ENCODE data around the gene FSTL5.

FSTL5 gene

DNA sequence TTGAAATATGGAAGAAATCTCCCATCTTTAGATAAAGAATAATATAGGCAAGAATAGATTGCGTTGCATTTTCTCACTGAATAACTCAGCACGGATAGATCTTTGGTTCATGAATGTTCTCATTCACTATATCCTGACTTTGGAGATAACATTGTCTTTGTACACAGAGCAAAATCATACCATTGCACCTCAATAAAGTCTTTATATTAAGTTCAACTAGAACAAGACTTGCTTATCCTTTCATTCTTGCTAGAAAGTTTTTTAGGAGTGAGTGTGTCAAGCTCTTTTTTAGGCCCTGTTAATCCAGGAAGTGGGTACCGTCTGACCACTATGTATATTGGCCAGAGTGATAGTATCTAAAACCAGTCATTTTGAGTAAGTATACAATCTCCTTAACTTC is 658.7 kb downstream of the FSTL5 start:
- no peak overlapping the region for H4K8ac ChIP-seq (ENCODE audit: low read depth, low read length)
- no peak overlapping the region for H2AK5ac ChIP-seq (ENCODE audit: low read depth, low read length)
- no peak overlapping the region for H3K18ac ChIP-seq (ENCODE audit: low read length)
- no peak overlapping the region for H2BK120ac ChIP-seq (ENCODE audit: low read depth, low read length)
- H3K36me3 ChIP-seq (replicated peaks in 1 of 2; ENCODE audit: control insufficient read depth in 2 of 2, insufficient read depth in 2 of 2, low read length in 2 of 2) = no peaks in the 10 kb centered on the region
- WGBS, 2 donors (ENCODE audit: extremely low coverage in 2 of 2, insufficient read length in 2 of 2, insufficient replicate concordance in 1 of 2) = no CpG with 5 or more reads among the region's 3 CpGs
- H3K27ac ChIP-seq (replicated peaks; ENCODE audit: low read length) = no peak overlapping the region
- H3K4me1 ChIP-seq (ENCODE audit: control insufficient read depth in 2 of 2, insufficient read depth in 1 of 2, low read depth in 1 of 2, low read length in 2 of 2) = no peaks in the 10 kb centered on the region
- H3K9me3 ChIP-seq (replicated peaks in 1 of 2; ENCODE audit: control insufficient read depth in 2 of 2, insufficient read depth in 1 of 2, low read depth in 1 of 2, low read length in 2 of 2) = no peaks in the 10 kb centered on the region
- H3K23ac ChIP-seq (ENCODE audit: low read depth, low read length, poor library complexity) = no peak overlapping the region
- H2BK12ac ChIP-seq (ENCODE audit: low read length) = no peak overlapping the region
- H2BK15ac ChIP-seq (ENCODE audit: low read length) = no peak overlapping the region
- H3K14ac ChIP-seq (ENCODE audit: low read length) = no peak overlapping the region
- DNase-seq (ENCODE audit: low spot score) = no peak
- no peak overlapping the region for H4K91ac ChIP-seq (ENCODE audit: low read depth, low read length, poor library complexity)
- H3K27me3 ChIP-seq (ENCODE audit: control insufficient read depth in 3 of 3, insufficient read depth in 3 of 3, low read depth in 1 of 3, low read length in 3 of 3) = no peaks in the 10 kb centered on the region
- no peak overlapping the region for H2AFZ ChIP-seq (ENCODE audit: low read length)
- no peak overlapping the region for H3K4me2 ChIP-seq (ENCODE audit: insufficient read depth, low read length, poor library complexity, severe bottlenecking)
- no peak overlapping the region for H3K4me3 ChIP-seq (ENCODE audit: low read length in 2 of 2)
- H3K79me1 ChIP-seq (ENCODE audit: low read depth, low read length) = no peaks in the 10 kb centered on the region
- H2BK5ac ChIP-seq (ENCODE audit: low read length) = no peak overlapping the region
- no peak overlapping the region for H3K4ac ChIP-seq (ENCODE audit: low read length)
- no peak overlapping the region for H3K9ac ChIP-seq (ENCODE audit: low read depth, low read length, poor library complexity)

DNA sequence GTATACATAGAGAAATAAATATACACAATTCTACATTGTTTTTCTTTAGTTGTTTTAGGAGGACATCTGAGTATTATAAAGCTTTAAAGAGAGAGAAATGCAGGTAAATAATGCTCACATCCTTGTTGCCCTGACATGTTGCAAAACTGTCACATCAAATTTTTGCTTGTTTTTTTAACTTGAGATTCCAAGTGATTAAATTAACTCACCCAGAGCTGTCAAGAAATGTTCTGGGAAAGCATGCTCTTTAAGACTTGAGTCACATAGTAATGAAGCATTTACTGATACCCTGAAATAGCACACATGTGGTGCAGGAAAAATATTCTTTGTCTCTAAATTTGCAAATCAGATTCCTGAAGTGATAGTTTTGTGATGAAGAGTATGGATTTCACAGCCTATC is 665.6 kb downstream of the FSTL5 start:
- H2AFZ ChIP-seq (ENCODE audit: low read length) = no peak overlapping the region
- no peaks in the 10 kb centered on the region for H3K79me1 ChIP-seq (ENCODE audit: low read depth, low read length)
- no peaks in the 10 kb centered on the region for H3K27me3 ChIP-seq (ENCODE audit: control insufficient read depth in 3 of 3, insufficient read depth in 3 of 3, low read depth in 1 of 3, low read length in 3 of 3)
- H3K4me2 ChIP-seq (ENCODE audit: insufficient read depth, low read length, poor library complexity, severe bottlenecking) = no peak overlapping the region
- H3K9ac ChIP-seq (ENCODE audit: low read depth, low read length, poor library complexity) = no peak overlapping the region
- no peak overlapping the region for H3K18ac ChIP-seq (ENCODE audit: low read length)
- no peak overlapping the region for H3K4ac ChIP-seq (ENCODE audit: low read length)
- no peak overlapping the region for H3K27ac ChIP-seq (replicated peaks; ENCODE audit: low read length)
- no peaks in the 10 kb centered on the region for H3K4me1 ChIP-seq (ENCODE audit: control insufficient read depth in 2 of 2, insufficient read depth in 1 of 2, low read depth in 1 of 2, low read length in 2 of 2)
- no peaks in the 10 kb centered on the region for H3K9me3 ChIP-seq (replicated peaks in 1 of 2; ENCODE audit: control insufficient read depth in 2 of 2, insufficient read depth in 1 of 2, low read depth in 1 of 2, low read length in 2 of 2)
- no peak overlapping the region for H3K23ac ChIP-seq (ENCODE audit: low read depth, low read length, poor library complexity)
- H3K4me3 ChIP-seq (ENCODE audit: low read length in 2 of 2) = no peak overlapping the region
- H4K91ac ChIP-seq (ENCODE audit: low read depth, low read length, poor library complexity) = no peak overlapping the region
- no peak overlapping the region for H4K8ac ChIP-seq (ENCODE audit: low read depth, low read length)
- H2BK5ac ChIP-seq (ENCODE audit: low read length) = no peak overlapping the region
- H3K14ac ChIP-seq (ENCODE audit: low read length) = no peak overlapping the region
- H2BK12ac ChIP-seq (ENCODE audit: low read length) = no peak overlapping the region
- H2BK120ac ChIP-seq (ENCODE audit: low read depth, low read length) = no peak overlapping the region
- no peaks in the 10 kb centered on the region for H3K36me3 ChIP-seq (replicated peaks in 1 of 2; ENCODE audit: control insufficient read depth in 2 of 2, insufficient read depth in 2 of 2, low read length in 2 of 2)
- H2BK15ac ChIP-seq (ENCODE audit: low read length) = no peak overlapping the region
- no peak overlapping the region for H2AK5ac ChIP-seq (ENCODE audit: low read depth, low read length)
- no peak for DNase-seq (ENCODE audit: low spot score)

GRCh38 chr4:161486461-161486860 is 677.3 kb downstream of the FSTL5 start:
- H3K9me3 ChIP-seq (replicated peaks in 1 of 2; ENCODE audit: control insufficient read depth in 2 of 2, insufficient read depth in 1 of 2, low read depth in 1 of 2, low read length in 2 of 2) = no peaks in the 10 kb centered on the region
- no peaks in the 10 kb centered on the region for H3K79me1 ChIP-seq (ENCODE audit: low read depth, low read length)
- no peak overlapping the region for H3K4me3 ChIP-seq (ENCODE audit: low read length in 2 of 2)
- H2BK5ac ChIP-seq (ENCODE audit: low read length) = no peak overlapping the region
- no peak overlapping the region for H2AFZ ChIP-seq (ENCODE audit: low read length)
- no peak overlapping the region for H3K9ac ChIP-seq (ENCODE audit: low read depth, low read length, poor library complexity)
- DNase-seq (ENCODE audit: low spot score) = no peak
- H3K23ac ChIP-seq (ENCODE audit: low read depth, low read length, poor library complexity) = no peak overlapping the region
- H2AK5ac ChIP-seq (ENCODE audit: low read depth, low read length) = no peak overlapping the region
- H4K91ac ChIP-seq (ENCODE audit: low read depth, low read length, poor library complexity) = no peak overlapping the region
- no peak overlapping the region for H3K14ac ChIP-seq (ENCODE audit: low read length)
- no peak overlapping the region for H2BK120ac ChIP-seq (ENCODE audit: low read depth, low read length)
- H2BK12ac ChIP-seq (ENCODE audit: low read length) = no peak overlapping the region
- H3K4me1 ChIP-seq (ENCODE audit: control insufficient read depth in 2 of 2, insufficient read depth in 1 of 2, low read depth in 1 of 2, low read length in 2 of 2) = peaks cover 0 to 4% of the 10 kb centered on the region in 2 donors
- no peak overlapping the region for H3K4ac ChIP-seq (ENCODE audit: low read length)
- H4K8ac ChIP-seq (ENCODE audit: low read depth, low read length) = no peak overlapping the region
- no peaks in the 10 kb centered on the region for H3K36me3 ChIP-seq (replicated peaks in 1 of 2; ENCODE audit: control insufficient read depth in 2 of 2, insufficient read depth in 2 of 2, low read length in 2 of 2)
- no peak overlapping the region for H3K4me2 ChIP-seq (ENCODE audit: insufficient read depth, low read length, poor library complexity, severe bottlenecking)
- no peaks in the 10 kb centered on the region for H3K27me3 ChIP-seq (ENCODE audit: control insufficient read depth in 3 of 3, insufficient read depth in 3 of 3, low read depth in 1 of 3, low read length in 3 of 3)
- no peak overlapping the region for H3K27ac ChIP-seq (replicated peaks; ENCODE audit: low read length)
- no peak overlapping the region for H2BK15ac ChIP-seq (ENCODE audit: low read length)
- no peak overlapping the region for H3K18ac ChIP-seq (ENCODE audit: low read length)
- no CpG with 5 or more reads among the region's 1 CpG for WGBS, 2 donors (ENCODE audit: extremely low coverage in 2 of 2, insufficient read length in 2 of 2, insufficient replicate concordance in 1 of 2)

DNA sequence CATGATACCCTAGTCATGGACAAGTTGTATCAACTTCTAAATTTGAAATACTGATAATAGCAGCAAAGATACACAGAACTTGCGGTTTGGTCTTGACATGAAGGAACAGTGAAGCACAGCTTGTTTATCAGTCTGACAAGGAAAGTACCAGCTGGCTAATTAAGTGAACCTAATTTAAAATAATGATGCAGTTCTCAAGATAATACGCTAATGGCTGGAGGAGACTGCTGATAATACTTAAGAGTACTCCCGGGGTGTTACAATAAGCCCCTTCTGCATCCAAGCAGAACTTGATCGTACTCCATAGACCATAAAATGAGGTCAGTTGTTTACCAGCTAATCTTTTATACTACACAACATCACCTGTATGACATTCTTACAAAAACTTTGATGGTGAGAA is 697.5 kb downstream of the FSTL5 start:
- no peak for DNase-seq (ENCODE audit: low spot score)
- no peak overlapping the region for H3K18ac ChIP-seq (ENCODE audit: low read length)
- WGBS, 2 donors (ENCODE audit: extremely low coverage in 2 of 2, insufficient read length in 2 of 2, insufficient replicate concordance in 1 of 2) = no CpG with 5 or more reads among the region's 4 CpGs

More for the DNA sequence above, 697.5 kb downstream of the FSTL5 start:
- H3K36me3 ChIP-seq (replicated peaks in 1 of 2; ENCODE audit: control insufficient read depth in 2 of 2, insufficient read depth in 2 of 2, low read length in 2 of 2) = no peaks in the 10 kb centered on the region
- no peaks in the 10 kb centered on the region for H3K4me1 ChIP-seq (ENCODE audit: control insufficient read depth in 2 of 2, insufficient read depth in 1 of 2, low read depth in 1 of 2, low read length in 2 of 2)
- H3K4me3 ChIP-seq (ENCODE audit: low read length in 2 of 2) = no peak overlapping the region
- H4K91ac ChIP-seq (ENCODE audit: low read depth, low read length, poor library complexity) = no peak overlapping the region
- no peak overlapping the region for H4K8ac ChIP-seq (ENCODE audit: low read depth, low read length)
- H3K9ac ChIP-seq (ENCODE audit: low read depth, low read length, poor library complexity) = no peak overlapping the region
- no peaks in the 10 kb centered on the region for H3K27me3 ChIP-seq (ENCODE audit: control insufficient read depth in 3 of 3, insufficient read depth in 3 of 3, low read depth in 1 of 3, low read length in 3 of 3)
- no peak overlapping the region for H3K27ac ChIP-seq (replicated peaks; ENCODE audit: low read length)
- H3K4me2 ChIP-seq (ENCODE audit: insufficient read depth, low read length, poor library complexity, severe bottlenecking) = no peak overlapping the region
- H3K9me3 ChIP-seq (replicated peaks in 1 of 2; ENCODE audit: control insufficient read depth in 2 of 2, insufficient read depth in 1 of 2, low read depth in 1 of 2, low read length in 2 of 2) = no peaks in the 10 kb centered on the region
- H2BK12ac ChIP-seq (ENCODE audit: low read length) = no peak overlapping the region
- H2AFZ ChIP-seq (ENCODE audit: low read length) = no peak overlapping the region
- H2AK5ac ChIP-seq (ENCODE audit: low read depth, low read length) = no peak overlapping the region
- no peak overlapping the region for H3K23ac ChIP-seq (ENCODE audit: low read depth, low read length, poor library complexity)
- H3K4ac ChIP-seq (ENCODE audit: low read length) = no peak overlapping the region
- no peaks in the 10 kb centered on the region for H3K79me1 ChIP-seq (ENCODE audit: low read depth, low read length)
- H3K14ac ChIP-seq (ENCODE audit: low read length) = no peak overlapping the region
- H2BK15ac ChIP-seq (ENCODE audit: low read length) = no peak overlapping the region
- no peak overlapping the region for H2BK120ac ChIP-seq (ENCODE audit: low read depth, low read length)
- H2BK5ac ChIP-seq (ENCODE audit: low read length) = no peak overlapping the region

Measured in neuronal stem cell (in vitro differentiated cells).